SU-DHL-6 (cell line): Measurements from ENCODE around the gene KRT8.

Experiments
- H2AFZ ChIP-seq: fragments of 200-600 bp; sonication (generic); 2 replicates; pipeline ENCODE4 v1.6.1; 2014; ENCODE audit warnings: low read depth, mild to moderate bottlenecking, moderate library complexity, mixed read lengths, antibody characterized with exemption, low read length; ENCODE audit not compliant: severe bottlenecking
- H3F3A ChIP-seq: fragments of 200-600 bp; shearing (Covaris generic); 2 replicates; pipeline ENCODE4 v1.6.0; 2016; ENCODE audit warnings: antibody characterized with exemption, mild to moderate bottlenecking; ENCODE audit not compliant: insufficient read depth
- H3K27ac ChIP-seq: fragments of 200-600 bp; sonication (generic); 2 replicates; pipeline ENCODE4 v1.5.1; 2016; ENCODE audit warnings: low read depth, mild to moderate bottlenecking, low read length, moderate library complexity, mixed read lengths
- H3K27me3 ChIP-seq: fragments of 200-600 bp; sonication (generic), shearing (Covaris generic); 2 replicates; pipeline ENCODE4 v1.6.0; 2014; ENCODE audit warnings: mild to moderate bottlenecking, low read length
- H3K36me3 ChIP-seq: fragments of 200-600 bp; sonication (generic); 2 replicates; pipeline ENCODE4 v1.6.1; 2014; ENCODE audit warnings: mild to moderate bottlenecking, low read length, mixed read lengths
- H3K4me2 ChIP-seq: fragments of 300-600, 200-600 bp; shearing (Covaris generic), sonication (generic); 2 replicates; pipeline ENCODE4 v1.6.0; 2014; ENCODE audit warnings: low read length, low read depth, mild to moderate bottlenecking; ENCODE audit not compliant: poor library complexity, severe bottlenecking
- H3K4me3 ChIP-seq: fragments of 200-600 bp; sonication (generic); 2 replicates; pipeline ENCODE4 v1.5.1; 2014; ENCODE audit warnings: antibody characterized with exemption, low read length, mild to moderate bottlenecking, mixed read lengths; ENCODE audit not compliant: insufficient read depth, poor library complexity, severe bottlenecking
- H3K79me2 ChIP-seq: fragments of 200-600 bp; sonication (generic); 2 replicates; pipeline ENCODE4 v1.6.1; 2014; ENCODE audit warnings: mild to moderate bottlenecking, low read length, moderate library complexity; ENCODE audit not compliant: insufficient read depth
- H3K9ac ChIP-seq: fragments of 200-600 bp; sonication (generic); 2 replicates; pipeline ENCODE4 v1.7.0; 2014; ENCODE audit warnings: mild to moderate bottlenecking, low read length
- H3K9me2 ChIP-seq: fragments of 200-600 bp; sonication (generic); replicated peaks from 2 replicates; pipeline ENCODE4 v1.6.1; 2014; ENCODE audit warnings: low read length; ENCODE audit not compliant: insufficient read depth
- H3K9me3 ChIP-seq: fragments of 200-600 bp; sonication (generic); 2 replicates; pipeline ENCODE4 v1.6.1; 2014; ENCODE audit warnings: low read length, mixed read lengths; ENCODE audit not compliant: insufficient read depth
- H4K20me1 ChIP-seq: fragments of 200-600 bp; sonication (generic); 2 replicates; pipeline ENCODE4 v1.6.1; 2014; ENCODE audit warnings: low read depth, mild to moderate bottlenecking, antibody characterized with exemption, low read length, moderate library complexity, mixed read lengths
- EZH2phosphoT487 ChIP-seq: fragments of 200-600 bp; sonication (generic), shearing (Covaris generic); conservative IDR thresholded peaks from 2 replicates; pipeline ENCODE4 v1.6.1; 2018; ENCODE audit warnings: mild to moderate bottlenecking, antibody characterized with exemption, low read length, moderate library complexity, mixed read lengths
- TF ChIP-seq, protein P1 (sequence below): fragments of 200-600 bp; sonication (generic); IDR thresholded peaks from one replicate; pipeline ENCODE4 v1.5.1; 2017; ENCODE audit warnings: antibody characterized with exemption, mild to moderate bottlenecking, low read length, moderate library complexity; ENCODE audit not compliant: insufficient read depth, poor library complexity, severe bottlenecking

KRT8 gene

DNA sequence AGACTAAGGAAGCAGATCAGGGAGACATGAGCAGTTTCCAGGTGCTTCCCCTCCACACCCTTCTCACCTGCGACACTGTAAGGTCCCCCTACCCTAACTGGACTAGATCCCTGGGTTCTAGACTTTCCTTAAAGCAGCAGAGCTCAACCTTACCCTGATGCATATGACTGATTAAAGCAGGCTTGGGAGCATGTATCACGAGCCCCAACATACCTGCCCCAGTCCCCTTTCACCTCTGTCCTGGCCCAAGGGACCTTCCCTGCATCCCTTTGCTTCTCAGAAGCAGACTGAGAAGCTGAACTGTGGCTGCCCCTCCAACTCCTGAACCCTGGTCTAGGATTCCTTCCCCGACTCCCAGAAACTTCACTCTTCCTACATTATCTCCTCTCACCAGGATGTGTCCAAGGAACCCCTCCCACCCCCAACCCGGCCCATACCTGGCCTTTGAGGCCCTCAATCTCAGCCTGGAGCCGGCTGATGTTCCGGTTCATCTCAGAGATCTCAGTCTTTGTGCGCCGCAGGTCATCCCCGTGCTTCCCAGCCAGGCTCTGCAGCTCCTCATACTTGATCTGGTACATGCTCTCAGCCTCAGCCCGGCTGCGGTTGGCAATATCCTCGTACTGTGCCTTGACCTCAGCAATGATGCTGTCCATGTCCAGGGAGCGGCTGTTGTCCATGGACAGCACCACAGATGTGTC lies 5.4 kb downstream of the KRT8 start:
- TF ChIP-seq EZH2phosphoT487 = no peak
- TF ChIP-seq, protein P1, sequence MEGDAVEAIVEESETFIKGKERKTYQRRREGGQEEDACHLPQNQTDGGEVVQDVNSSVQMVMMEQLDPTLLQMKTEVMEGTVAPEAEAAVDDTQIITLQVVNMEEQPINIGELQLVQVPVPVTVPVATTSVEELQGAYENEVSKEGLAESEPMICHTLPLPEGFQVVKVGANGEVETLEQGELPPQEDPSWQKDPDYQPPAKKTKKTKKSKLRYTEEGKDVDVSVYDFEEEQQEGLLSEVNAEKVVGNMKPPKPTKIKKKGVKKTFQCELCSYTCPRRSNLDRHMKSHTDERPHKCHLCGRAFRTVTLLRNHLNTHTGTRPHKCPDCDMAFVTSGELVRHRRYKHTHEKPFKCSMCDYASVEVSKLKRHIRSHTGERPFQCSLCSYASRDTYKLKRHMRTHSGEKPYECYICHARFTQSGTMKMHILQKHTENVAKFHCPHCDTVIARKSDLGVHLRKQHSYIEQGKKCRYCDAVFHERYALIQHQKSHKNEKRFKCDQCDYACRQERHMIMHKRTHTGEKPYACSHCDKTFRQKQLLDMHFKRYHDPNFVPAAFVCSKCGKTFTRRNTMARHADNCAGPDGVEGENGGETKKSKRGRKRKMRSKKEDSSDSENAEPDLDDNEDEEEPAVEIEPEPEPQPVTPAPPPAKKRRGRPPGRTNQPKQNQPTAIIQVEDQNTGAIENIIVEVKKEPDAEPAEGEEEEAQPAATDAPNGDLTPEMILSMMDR = no peak
- Histone ChIP-seq H3K4me3 (no peak overlapping the region), H3K27me3 (no peaks in the 10 kb centered on the region), H3K27ac (no peak overlapping the region), H3K9me3 (no peaks in the 10 kb centered on the region), H3K79me2 (no peaks in the 10 kb centered on the region), H3F3A (no peaks in the 10 kb centered on the region), H2AFZ (no peak overlapping the region), H3K9me2 (no peaks in the 10 kb centered on the region), H4K20me1 (no peaks in the 10 kb centered on the region), H3K36me3 (no peaks in the 10 kb centered on the region), H3K4me2 (no peak overlapping the region), H3K9ac (no peak overlapping the region)

DNA sequence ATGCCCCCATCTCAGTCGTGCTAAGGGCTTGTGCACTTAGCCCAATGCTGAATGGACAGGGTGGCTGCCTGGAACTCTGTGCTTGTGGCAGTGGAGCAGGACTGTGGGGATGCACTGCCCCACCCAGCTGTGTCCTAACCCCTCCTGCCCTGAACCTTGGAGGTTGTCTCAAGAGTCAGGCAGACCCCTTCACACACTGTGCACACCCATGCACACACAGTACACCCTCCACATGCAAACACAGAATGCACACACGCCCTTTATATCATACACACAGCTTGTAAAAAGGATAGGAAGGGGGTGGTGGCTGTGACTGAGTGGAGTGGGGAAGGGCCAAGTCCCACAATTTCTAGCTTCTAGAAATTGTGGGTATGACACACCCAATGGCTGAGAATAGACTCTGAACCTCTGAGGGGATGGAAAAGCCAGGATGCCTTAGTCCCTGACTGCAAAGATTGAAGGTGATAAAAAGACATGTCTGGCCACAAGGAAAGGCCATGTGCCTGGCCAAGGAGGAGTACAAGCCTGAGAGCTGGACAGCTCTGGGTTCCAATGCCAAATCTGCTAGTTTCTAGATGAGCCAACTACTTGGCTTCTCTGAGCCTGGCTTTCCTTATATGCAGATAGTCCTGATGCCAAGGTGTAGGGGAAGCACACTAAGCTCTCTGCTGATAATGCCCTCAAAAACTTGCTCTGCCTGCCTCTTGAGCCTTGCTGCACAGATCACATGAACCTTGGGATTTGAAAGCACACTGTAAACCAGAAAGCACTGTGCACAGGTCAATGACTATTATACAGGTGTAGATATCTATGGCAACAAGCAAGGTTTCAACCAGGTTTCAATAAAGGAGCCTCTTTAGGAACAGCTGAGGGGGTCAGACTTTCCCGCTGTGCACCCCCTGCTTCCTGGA lies 8.4 kb downstream of the KRT8 start:
- Histone ChIP-seq H3K79me2 (no peaks in the 10 kb centered on the region), H3K27ac (no peak overlapping the region), H3K4me3 (no peak overlapping the region), H4K20me1 (no peaks in the 10 kb centered on the region), H3K27me3 (no peaks in the 10 kb centered on the region), H2AFZ (no peak overlapping the region), H3K9me2 (no peaks in the 10 kb centered on the region), H3K9ac (no peak overlapping the region), H3K9me3 (no peaks in the 10 kb centered on the region), H3K4me2 (no peak overlapping the region), H3K36me3 (no peaks in the 10 kb centered on the region), H3F3A (no peaks in the 10 kb centered on the region)
- TF ChIP-seq EZH2phosphoT487 = no peak
- TF ChIP-seq, protein P1 = no peak

DNA sequence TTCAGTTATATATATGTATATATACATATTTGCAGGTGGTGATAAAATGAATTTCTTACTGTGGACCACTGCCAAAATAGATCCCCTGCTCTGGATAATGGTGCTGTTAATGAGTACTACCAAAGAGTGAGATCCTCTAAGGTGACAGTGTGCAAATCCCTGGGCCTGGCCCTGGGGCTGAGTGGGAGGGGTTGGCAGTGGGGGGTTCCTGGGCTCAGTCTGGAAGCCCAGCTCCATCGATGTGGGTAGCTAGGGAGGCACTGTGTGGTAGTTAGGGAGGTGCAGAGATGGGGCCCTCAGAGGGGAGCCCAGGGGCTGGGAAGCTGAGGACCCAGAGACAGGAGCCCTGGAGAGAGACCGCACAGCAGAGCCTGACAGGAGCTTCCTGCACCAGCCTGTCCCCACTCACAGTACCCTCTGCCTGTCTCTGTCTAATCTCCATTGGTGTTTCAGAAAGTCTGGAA lies 9.1 kb downstream of the KRT8 start:
- no peak for TF ChIP-seq EZH2phosphoT487
- TF ChIP-seq, protein P1 = no peak
- no peak overlapping the region for H3K4me2 ChIP-seq
- no peak overlapping the region for H2AFZ ChIP-seq
- H3K9ac ChIP-seq = no peak overlapping the region
- no peaks in the 10 kb centered on the region for H3K9me2 ChIP-seq
- H3K36me3 ChIP-seq = no peaks in the 10 kb centered on the region
- H3K4me3 ChIP-seq = no peak overlapping the region
- no peaks in the 10 kb centered on the region for H3F3A ChIP-seq
- H3K27ac ChIP-seq = no peak overlapping the region
- no peaks in the 10 kb centered on the region for H4K20me1 ChIP-seq
- H3K27me3 ChIP-seq = no peaks in the 10 kb centered on the region
- no peaks in the 10 kb centered on the region for H3K79me2 ChIP-seq
- H3K9me3 ChIP-seq = no peaks in the 10 kb centered on the region
